Measurements from ENCODE around the gene ALAD.

ALAD gene

GRCh38 chr9:113343732-113344231 lies 57.3 kb downstream of the ALAD start:
- no peak for FAIRE-seq

GRCh38 chr9:113341712-113342410 lies 59.2 kb downstream of the ALAD start:
- no peak for FAIRE-seq

- FAIRE-seq: no peak
Observed at GRCh38 chr9:113340011-113340699, 60.9 kb downstream of the ALAD start, which contains the start of gene WDR31. Gene WDR31, minus strand, starts transcription at chr9:113340275. Its CDS starts 8,253 bp downstream, at chr9:113332022.

GRCh38 chr9:113337714-113338113 lies 63.4 kb downstream of the ALAD start:
- FAIRE-seq: no peak

Measured in TTC549 (cell line).